Measurements from ENCODE around the gene MACF1.

Gene MACF1

GRCh38 chr1:39213511-39214002 is 9.1 kb downstream of the MACF1 start:
- no peak for DNase-seq (ENCODE audit: low read depth in 2 of 2)

- DNase-seq (ENCODE audit: low read depth in 2 of 2) = no peak
Measured at GRCh38 chr1:39214021-39214713, 9.7 kb downstream of the MACF1 start.

GRCh38 chr1:39214714-39214997 is 10.2 kb downstream of the MACF1 start:
- no peak for DNase-seq (ENCODE audit: low read depth in 2 of 2)

GRCh38 chr1:39214998-39215873 is 10.7 kb downstream of the MACF1 start:
- DNase-seq (ENCODE audit: low read depth in 2 of 2) = no peak

- DNase-seq (ENCODE audit: low read depth in 2 of 2) = no peak
Measured at GRCh38 chr1:39216771-39217170, 12.3 kb downstream of the MACF1 start.

GRCh38 chr1:39220891-39221870 is 16.7 kb downstream of the MACF1 start:
- DNase-seq (ENCODE audit: low read depth in 2 of 2) = no peak

- DNase-seq (ENCODE audit: low read depth in 2 of 2) = no peak
Measured at GRCh38 chr1:39224295-39224829, 19.9 kb downstream of the MACF1 start.

- DNase-seq (ENCODE audit: low read depth in 2 of 2) = no peak
Measured at GRCh38 chr1:39226836-39227235, 22.3 kb downstream of the MACF1 start.

GRCh38 chr1:39228252-39228651 is 23.8 kb downstream of the MACF1 start:
- DNase-seq (ENCODE audit: low read depth in 2 of 2) = no peak

GRCh38 chr1:39229504-39229903 is 25.0 kb downstream of the MACF1 start:
- DNase-seq (ENCODE audit: low read depth in 2 of 2) = no peak

- no peak for DNase-seq (ENCODE audit: low read depth in 2 of 2)
Measured at GRCh38 chr1:39230261-39231190, 26.0 kb downstream of the MACF1 start.

- no peak for DNase-seq (ENCODE audit: low read depth in 2 of 2)
Measured at GRCh38 chr1:39236971-39237370, 32.5 kb downstream of the MACF1 start.

GRCh38 chr1:39238476-39238875 is 34.0 kb downstream of the MACF1 start:
- no peak for DNase-seq (ENCODE audit: low read depth in 2 of 2)

GRCh38 chr1:39239968-39240367 is 35.5 kb downstream of the MACF1 start:
- DNase-seq (ENCODE audit: low read depth in 2 of 2) = no peak

GRCh38 chr1:39243302-39243701 is 38.8 kb downstream of the MACF1 start:
- DNase-seq (ENCODE audit: low read depth in 2 of 2) = no peak

- no peak for DNase-seq (ENCODE audit: low read depth in 2 of 2)
Measured at GRCh38 chr1:39250460-39251240, 46.2 kb downstream of the MACF1 start.

- no peak for DNase-seq (ENCODE audit: low read depth in 2 of 2)
Measured at GRCh38 chr1:39255222-39255621, 50.7 kb downstream of the MACF1 start.

- DNase-seq (ENCODE audit: low read depth in 2 of 2) = peak; percentile 54 to 66
Measured at GRCh38 chr1:39258146-39258924, 53.8 kb downstream of the MACF1 start.

- no peak for DNase-seq (ENCODE audit: low read depth in 2 of 2)
Measured at GRCh38 chr1:39258925-39259244, 54.4 kb downstream of the MACF1 start.

All from activated CD4-positive, alpha-beta T cell treated with anti-CD3 and anti-CD28 coated beads for 24 hours (primary cell).